ENCODE data around the gene EIF2B4.
A peak's percentile ranks its signal among the peaks of the same experiment; 100 is the strongest.

Gene EIF2B4

GRCh38 chr2:27390822-27391679 lies 20.9 kb upstream of the EIF2B4 start:
- Histone ChIP-seq H3K4me3 (ENCODE audit: low read depth, low read length) (no peak overlapping the region), H3K36me3 (ENCODE audit: insufficient read depth, low read length) (peaks cover 7% of the 10 kb centered on the region), H3K79me2 (ENCODE audit: control insufficient read depth, insufficient read depth, low read length, unreplicated experiment) (peaks cover 64% of the 10 kb centered on the region), H3K27ac (ENCODE audit: low read depth, low read length) (no peak overlapping the region), H3K4me1 (ENCODE audit: control insufficient read depth, insufficient read depth, low read length, unreplicated experiment) (no peaks in the 10 kb centered on the region), H2AFZ (ENCODE audit: low read length, unreplicated experiment) (no peak overlapping the region), H3K27me3 (ENCODE audit: insufficient read depth, low read length) (no peaks in the 10 kb centered on the region)

GRCh38 chr2:27381577-27382181 lies 11.5 kb upstream of the EIF2B4 start:
- Histone ChIP-seq H3K36me3 (ENCODE audit: insufficient read depth, low read length) (peaks cover 25% of the 10 kb centered on the region), H3K4me3 (ENCODE audit: low read depth, low read length) (no peak overlapping the region; the same call in 1 of the 2 replicates), H3K27me3 (ENCODE audit: insufficient read depth, low read length) (no peaks in the 10 kb centered on the region), H3K79me2 (ENCODE audit: control insufficient read depth, insufficient read depth, low read length, unreplicated experiment) (peaks cover 16% of the 10 kb centered on the region), H3K27ac (ENCODE audit: low read depth, low read length) (peak overlapping the region; percentile 82; the same call in 1 of the 2 replicates), H3K4me1 (ENCODE audit: control insufficient read depth, insufficient read depth, low read length, unreplicated experiment) (peaks cover 21% of the 10 kb centered on the region), H2AFZ (ENCODE audit: low read length, unreplicated experiment) (peak overlapping the region; percentile 15)

- H3K4me1 ChIP-seq (ENCODE audit: control insufficient read depth, insufficient read depth, low read length, unreplicated experiment) = peaks cover 21% of the 10 kb centered on the region
- peak within 1 kb of the TSS; percentile 80 for H3K4me3 ChIP-seq (ENCODE audit: low read depth, low read length)
- peak within 1 kb of the TSS; percentile 15 for H2AFZ ChIP-seq (ENCODE audit: low read length, unreplicated experiment)
- H3K79me2 ChIP-seq (ENCODE audit: control insufficient read depth, insufficient read depth, low read length, unreplicated experiment) = peaks cover 16% of the 10 kb centered on the region
- H3K27ac ChIP-seq (ENCODE audit: low read depth, low read length) = peak within 1 kb of the TSS; percentile 82
- no peaks in the 10 kb centered on the region for H3K27me3 ChIP-seq (ENCODE audit: insufficient read depth, low read length)
- peaks cover 22% of the 10 kb centered on the region for H3K36me3 ChIP-seq (ENCODE audit: insufficient read depth, low read length)
Observed at GRCh38 chr2:27380626-27381545, 10.7 kb upstream of the EIF2B4 start, which contains the start of gene ZNF513. TSS of gene ZNF513 (minus strand) at chr2:27380734. CDS start at chr2:27380526, 208 bp downstream.

- Histone ChIP-seq H3K79me2 (ENCODE audit: control insufficient read depth, insufficient read depth, low read length, unreplicated experiment) (peaks cover 16% of the 10 kb centered on the region), H3K4me1 (ENCODE audit: control insufficient read depth, insufficient read depth, low read length, unreplicated experiment) (peaks cover 21% of the 10 kb centered on the region), H3K27me3 (ENCODE audit: insufficient read depth, low read length) (no peaks in the 10 kb centered on the region), H3K27ac (ENCODE audit: low read depth, low read length) (peak overlapping the region; percentile 82), H3K4me3 (ENCODE audit: low read depth, low read length) (peak overlapping the region; percentile 80), H2AFZ (ENCODE audit: low read length, unreplicated experiment) (no peak overlapping the region), H3K36me3 (ENCODE audit: insufficient read depth, low read length) (peaks cover 13% of the 10 kb centered on the region; the same call in 1 of the 2 replicates)
Observed at GRCh38 chr2:27379836-27380625, 9.9 kb upstream of the EIF2B4 start.

GRCh38 chr2:27379383-27379835 lies 9.3 kb upstream of the EIF2B4 start:
- H3K27ac ChIP-seq (ENCODE audit: low read depth, low read length) = peak overlapping the region; percentile 82
- H3K4me3 ChIP-seq (ENCODE audit: low read depth, low read length) = peak overlapping the region; percentile 80
- no peaks in the 10 kb centered on the region for H3K27me3 ChIP-seq (ENCODE audit: insufficient read depth, low read length)
- H3K4me1 ChIP-seq (ENCODE audit: control insufficient read depth, insufficient read depth, low read length, unreplicated experiment) = peaks cover 21% of the 10 kb centered on the region
- no peak overlapping the region for H2AFZ ChIP-seq (ENCODE audit: low read length, unreplicated experiment)
- H3K79me2 ChIP-seq (ENCODE audit: control insufficient read depth, insufficient read depth, low read length, unreplicated experiment) = peaks cover 16% of the 10 kb centered on the region
- peaks cover 14% of the 10 kb centered on the region; the same call in 1 of the 2 replicates for H3K36me3 ChIP-seq (ENCODE audit: insufficient read depth, low read length)

- Histone ChIP-seq H3K27me3 (ENCODE audit: insufficient read depth, low read length) (no peaks in the 10 kb centered on the region), H2AFZ (ENCODE audit: low read length, unreplicated experiment) (no peak overlapping the region), H3K36me3 (ENCODE audit: insufficient read depth, low read length) (peaks cover 15% of the 10 kb centered on the region; the same call in 1 of the 2 replicates), H3K4me3 (ENCODE audit: low read depth, low read length) (peak overlapping the region; percentile 80), H3K4me1 (ENCODE audit: control insufficient read depth, insufficient read depth, low read length, unreplicated experiment) (peaks cover 21% of the 10 kb centered on the region), H3K27ac (ENCODE audit: low read depth, low read length) (peak overlapping the region; percentile 82), H3K79me2 (ENCODE audit: control insufficient read depth, insufficient read depth, low read length, unreplicated experiment) (peaks cover 16% of the 10 kb centered on the region)
Observed at GRCh38 chr2:27378809-27379290, 8.7 kb upstream of the EIF2B4 start.

- Histone ChIP-seq H3K79me2 (ENCODE audit: control insufficient read depth, insufficient read depth, low read length, unreplicated experiment) (peaks cover 16% of the 10 kb centered on the region), H3K27me3 (ENCODE audit: insufficient read depth, low read length) (no peaks in the 10 kb centered on the region), H3K27ac (ENCODE audit: low read depth, low read length) (no peak overlapping the region), H3K4me1 (ENCODE audit: control insufficient read depth, insufficient read depth, low read length, unreplicated experiment) (peaks cover 21% of the 10 kb centered on the region), H3K4me3 (ENCODE audit: low read depth, low read length) (no peak overlapping the region), H2AFZ (ENCODE audit: low read length, unreplicated experiment) (no peak overlapping the region), H3K36me3 (ENCODE audit: insufficient read depth, low read length) (peaks cover 18% of the 10 kb centered on the region; the same call in 1 of the 2 replicates)
Observed at GRCh38 chr2:27378096-27378808, 8.1 kb upstream of the EIF2B4 start.

GRCh38 chr2:27377618-27378095 lies 7.5 kb upstream of the EIF2B4 start:
- Histone ChIP-seq H2AFZ (ENCODE audit: low read length, unreplicated experiment) (no peak overlapping the region), H3K4me1 (ENCODE audit: control insufficient read depth, insufficient read depth, low read length, unreplicated experiment) (peaks cover 25% of the 10 kb centered on the region), H3K4me3 (ENCODE audit: low read depth, low read length) (no peak overlapping the region), H3K36me3 (ENCODE audit: insufficient read depth, low read length) (peaks cover 21% of the 10 kb centered on the region), H3K79me2 (ENCODE audit: control insufficient read depth, insufficient read depth, low read length, unreplicated experiment) (peaks cover 21% of the 10 kb centered on the region), H3K27ac (ENCODE audit: low read depth, low read length) (no peak overlapping the region), H3K27me3 (ENCODE audit: insufficient read depth, low read length) (no peaks in the 10 kb centered on the region)
